K562 (cell line): ENCODE data around the gene MSTN. TPM values are rescaled to one million over a fixed set of nuclear protein-coding genes. Genes with fewer than 3 reads are reported as not detected.

Experiments used
- ATAC-seq: fragments of 200-7000 bp; cut with Tn5 transposase; 3 replicates; pipeline ENCODE4 v1.9.1; 2020; ENCODE audit warnings: moderate library complexity
- BruUV-seq: library from RNA; stranded (reverse); fragments of 400-500 nt; replicated peaks from 2 replicates; lab custom pipeline; 2021; lab: Mats Ljungman, UMichigan
- CTCF ChIA-PET: fragments of 300-600 bp; formaldehyde crosslinking; extraction: SDS; loops from one replicate; lab custom pipeline; 2021; ENCODE audit warnings: low intra/inter-chr PET ratio; lab: Yijun Ruan, JAX
- POLR2A ChIA-PET: fragments of 300-600, 350-650 bp; sonication (Branson Sonifier 250); formaldehyde crosslinking; extraction: SDS; loops from one replicate; lab custom pipeline; 2021; ENCODE audit warnings: antibody characterized with exemption, inconsistent platforms; lab: Yijun Ruan, JAX
- DNase-seq, 4 experiments: peaks; one replicate each; pipeline versions ENCODE4 v3.0.0 to v3.0.0-alpha.2; 2011 to 2018; ENCODE audit warnings: low spot score in 3 of 4, mixed read lengths in 3 of 4; ENCODE audit errors: extremely low read depth in 1 of 4
- FAIRE-seq: peaks from 2 replicates; lab custom pipeline; 2011; peaks lifted over from hg19 to GRCh38; lab: Jason Lieb, UNC
- H2AFZ ChIP-seq: 2 replicates; pipeline ENCODE4 v1.6.0; 2011; ENCODE audit warnings: low read depth, low read length, control low read depth, inconsistent platforms
- H3K27ac ChIP-seq: fragments of 200-600 bp; 3 replicates; pipeline ENCODE4 v1.8.0; 2011; ENCODE audit warnings: low read depth, mild to moderate bottlenecking, control low read depth, inconsistent platforms, low read length, moderate library complexity, mixed read lengths; ENCODE audit errors: extremely low read depth
- H3K27me3 ChIP-seq, 2 experiments: fragments of 300-600 bp in 1 of 2; 2 replicates in 1 of 2; 3 replicates in 1 of 2; pipeline versions ENCODE4 v1.6.0 to v1.8.0; 2011; ENCODE audit warnings: inconsistent platforms in 2 of 2, low read length in 2 of 2, mild to moderate bottlenecking in 1 of 2, mixed read lengths in 1 of 2, moderate library complexity in 1 of 2; ENCODE audit not compliant: control insufficient read depth in 2 of 2, insufficient read depth in 2 of 2
- H3K36me3 ChIP-seq: fragments of 300-600 bp; 3 replicates; pipeline ENCODE4 v1.8.0; 2011; ENCODE audit warnings: mild to moderate bottlenecking, low read length, inconsistent platforms; ENCODE audit not compliant: control insufficient read depth, insufficient read depth
- H3K4me1 ChIP-seq, 2 experiments: fragments of 200-600 bp in 1 of 2; replicated peaks in 1 of 2; 2 replicates in 1 of 2; 3 replicates in 1 of 2; pipeline versions ENCODE4 v1.5.1 to v1.8.0; 2011; ENCODE audit warnings: inconsistent platforms in 2 of 2, low read length in 2 of 2, mild to moderate bottlenecking in 1 of 2, mixed read lengths in 1 of 2, moderate library complexity in 1 of 2; ENCODE audit not compliant: control insufficient read depth in 2 of 2, insufficient read depth in 2 of 2
- H3K4me2 ChIP-seq: 2 replicates; pipeline ENCODE4 v1.6.1; 2011; ENCODE audit warnings: low read length, control low read depth, inconsistent platforms, mixed read lengths; ENCODE audit not compliant: insufficient read depth
- H3K4me3 ChIP-seq: fragments of 200-600 bp; sonication (generic), shearing (Covaris generic); 2 replicates; pipeline ENCODE4 v1.5.1; 2016; ENCODE audit warnings: control low read depth, inconsistent platforms
- H3K79me2 ChIP-seq: fragments of 200-600 bp; 3 replicates; pipeline ENCODE4 v1.8.0; 2011; ENCODE audit warnings: low read length, inconsistent platforms; ENCODE audit not compliant: control insufficient read depth, insufficient read depth
- H3K9ac ChIP-seq, 2 experiments: 2 replicates each; pipeline versions ENCODE4 v1.6.0 to v1.6.1; 2011; ENCODE audit warnings: low read depth in 2 of 2, low read length in 2 of 2, control low read depth in 1 of 2, inconsistent platforms in 1 of 2, mild to moderate bottlenecking in 1 of 2, mixed read lengths in 1 of 2; ENCODE audit not compliant: insufficient read depth in 1 of 2
- H3K9me1 ChIP-seq: one replicate; pipeline ENCODE4 v1.6.0; 2011; ENCODE audit warnings: inconsistent platforms, mild to moderate bottlenecking, low read length, moderate library complexity; ENCODE audit not compliant: control insufficient read depth, insufficient read depth
- H3K9me3 ChIP-seq: replicated peaks from 2 replicates; pipeline ENCODE4 v1.5.1; 2011; ENCODE audit warnings: low read depth, low read length, inconsistent platforms; ENCODE audit not compliant: control insufficient read depth, insufficient read depth
- H4K20me1 ChIP-seq: replicated peaks from 2 replicates; pipeline ENCODE4 v1.6.1; 2011; ENCODE audit warnings: low read length, inconsistent platforms, mixed read lengths; ENCODE audit not compliant: control insufficient read depth, insufficient read depth
- MED1 ChIP-seq: sonication (generic); formaldehyde crosslinking; IDR thresholded peaks from 2 replicates; pipeline ENCODE4 v1.8.1; 2023; ENCODE audit warnings: missing genetic modification reagents, borderline replicate concordance
- MEIS2 ChIP-seq: fragments of 450-650 bp; IDR thresholded peaks from 2 replicates; pipeline ENCODE4 v1.6.1; 2014; ENCODE audit warnings: mild to moderate bottlenecking; ENCODE audit not compliant: partially characterized antibody
- PKNOX1 ChIP-seq: fragments of 450-650 bp; IDR thresholded peaks from 2 replicates; pipeline ENCODE4 v1.6.1; 2016
- ZBTB33 ChIP-seq: sonication (generic); formaldehyde crosslinking; IDR thresholded peaks from 2 replicates; pipeline ENCODE4 v1.8.1; 2023; ENCODE audit warnings: mild to moderate bottlenecking, missing genetic modification reagents
- ZC3H4 ChIP-seq: sonication (generic); formaldehyde crosslinking; IDR thresholded peaks from 2 replicates; pipeline ENCODE4 v1.9.0; 2021; ENCODE audit warnings: missing genetic modification reagents, borderline replicate concordance
- ZFPM2 ChIP-seq: fragments of 250-450 bp; sonication (Bioruptor Pico); IDR thresholded peaks from 2 replicates; pipeline ENCODE4 v1.5.1; 2022; ENCODE audit warnings: mild to moderate bottlenecking
- ZNF277 ChIP-seq: fragments of 250-450 bp; sonication (Bioruptor Pico); IDR thresholded peaks from 2 replicates; pipeline ENCODE4 v1.8.0; 2022; ENCODE audit warnings: inconsistent platforms, mild to moderate bottlenecking, moderate library complexity, borderline replicate concordance
- ZNF408 ChIP-seq: fragments of 250-450 bp; sonication (Bioruptor Pico); IDR thresholded peaks from 2 replicates; pipeline ENCODE4 v1.4.0; 2020; ENCODE audit warnings: low read depth, mild to moderate bottlenecking, moderate library complexity
- WGBS: fragments of 100-300 bp; shearing (Covaris generic); methylation state at CpG from one replicate; pipeline ENCODE4 v1.1.6; 2016; ENCODE audit warnings: low coverage, mixed read lengths; ENCODE audit not compliant: insufficient coverage; ENCODE audit errors: missing lambda C conversion rate; 5-methylcytosine and 5-hydroxymethylcytosine counted together
- in situ Hi-C: fragments of 300-500 bp; cut with MboI; formaldehyde crosslinking; loops from 4 replicates; pipeline ENCODE4 v1.15.0; 2018; ENCODE audit warnings: inconsistent platforms, mixed read lengths
- intact Hi-C: fragments of 100-400 bp; cut with micrococcal nuclease; formaldehyde crosslinking; loops from 2 replicates; pipeline ENCODE4 v1.14.2; 2022
- polyA plus RNA-seq, 8 experiments: library from polyadenylated mRNA; depleted of rRNA in 4 of 8; stranded (reverse) in 5 of 8; unstranded in 3 of 8; fragments of >200 nt; fragmentation: Nextera tagmentation in 2 of 8; fragmentation: Illumina TruSeq in 1 of 8; extraction: Ambion mirVana in 2 of 8; extraction: Trizol in 1 of 8; gene quantifications; 2 replicates each; pipeline versions ENCODE4 v1.2.1 to v1.2.3, GENCODE V29; 2011 to 2014; ENCODE audit warnings: inconsistent platforms in 1 of 8, missing spikeins in 1 of 8
- total RNA-seq, 7 experiments: library from RNA; depleted of rRNA in 6 of 7; stranded (reverse); fragments of >200 nt in 6 of 7; fragmentation: Illumina TruSeq in 2 of 7; extraction: Trizol in 2 of 7; gene quantifications; 2 replicates each; pipeline versions ENCODE4 v1.2.1 to v1.2.3, GENCODE V29; 2011 to 2021; ENCODE audit warnings: low replicate concordance in 1 of 7
- TF ChIP-seq, protein P1 (sequence below), 2 experiments: IDR thresholded peaks in 1 of 2; conservative IDR thresholded peaks in 1 of 2; 2 replicates each; pipeline ENCODE4 v1.6.1; 2016; ENCODE audit warnings: low read depth in 2 of 2, mild to moderate bottlenecking in 1 of 2, missing compliant biosample characterization in 1 of 2, missing genetic modification characterization in 1 of 2, moderate library complexity in 1 of 2
- TF ChIP-seq, protein P2 (sequence below), 2 experiments: fragments of 450-650 bp; conservative IDR thresholded peaks; 2 replicates each; pipeline ENCODE4 v1.6.1; 2017; ENCODE audit warnings: mild to moderate bottlenecking in 2 of 2, moderate library complexity in 2 of 2

Gene MSTN
- total and polyA plus RNA-seq, 9 of the 15 experiments (the other 6 are each of a cell fraction or from before 2014, with no cell fraction given) = not detected

DNA sequence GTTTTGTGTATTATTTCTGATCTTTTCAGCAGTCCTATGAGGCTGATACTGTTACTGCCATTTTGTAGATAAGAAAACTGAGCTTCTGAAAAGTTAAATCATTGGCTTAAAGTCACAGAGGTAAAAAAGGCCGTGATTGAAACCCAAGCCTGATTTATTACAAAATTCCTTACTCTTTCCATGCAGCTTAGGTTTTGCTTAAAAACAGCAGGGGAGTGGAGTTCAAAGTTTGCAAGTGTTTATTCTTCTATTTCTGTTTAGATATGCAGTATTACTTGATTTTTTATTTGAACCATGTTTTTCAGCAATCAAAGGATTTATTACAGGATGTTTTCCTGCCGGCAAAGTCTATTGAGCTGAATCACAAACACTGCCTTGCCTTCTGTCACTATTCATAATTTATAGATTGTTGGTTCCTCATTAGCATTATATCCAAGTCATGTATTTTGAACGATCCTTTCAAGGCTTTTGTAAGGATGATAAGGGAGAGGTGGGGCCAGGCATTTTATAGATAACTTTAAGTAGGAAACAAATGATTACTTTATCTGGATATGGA lies 31.9 kb upstream of the MSTN start:
- POLR2A ChIA-PET = interaction anchor here (0.6 kb wide), 1 partner anchor 11 kb away, joined by 3 read pairs; no protein-coding TSS in a partner anchor
- no peaks in the 10 kb centered on the region for H3K9me3 ChIP-seq
- BruUV-seq = no TSS peak

More for the DNA sequence above, 31.9 kb upstream of the MSTN start:
- Histone ChIP-seq H3K27me3 (no peaks in the 10 kb centered on the region), H3K4me2 (no peak overlapping the region), H3K4me1 (no peaks in the 10 kb centered on the region; a peak in 3 of 5 replicates), H3K9me1 (no peaks in the 10 kb centered on the region), H2AFZ (no peak overlapping the region), H3K9ac (no peak overlapping the region), H3K36me3 (no peaks in the 10 kb centered on the region), H3K79me2 (no peaks in the 10 kb centered on the region), H3K4me3 (no peak overlapping the region), H3K27ac (no peak overlapping the region), H4K20me1 (no peaks in the 10 kb centered on the region)
- FAIRE-seq = no peak
- intact Hi-C loops (loop anchor here (10.0 kb wide), 1 partner anchor 710 kb away; no protein-coding TSS in a partner anchor), in situ Hi-C loops (loop anchor here (5.0 to 10.0 kb wide), 2 partner anchors 183 to 590 kb away; no protein-coding TSS in a partner anchor)
- no peak for ATAC-seq
- WGBS = 22% methylated on average over 3 of the region's 3 CpGs
- DNase-seq = no peak
- TF ChIP-seq ZFPM2 (CRISPR knock-in tag) = no peak
- no peak for TF ChIP-seq ZNF408 (CRISPR knock-in tag)
- TF ChIP-seq, protein P1, sequence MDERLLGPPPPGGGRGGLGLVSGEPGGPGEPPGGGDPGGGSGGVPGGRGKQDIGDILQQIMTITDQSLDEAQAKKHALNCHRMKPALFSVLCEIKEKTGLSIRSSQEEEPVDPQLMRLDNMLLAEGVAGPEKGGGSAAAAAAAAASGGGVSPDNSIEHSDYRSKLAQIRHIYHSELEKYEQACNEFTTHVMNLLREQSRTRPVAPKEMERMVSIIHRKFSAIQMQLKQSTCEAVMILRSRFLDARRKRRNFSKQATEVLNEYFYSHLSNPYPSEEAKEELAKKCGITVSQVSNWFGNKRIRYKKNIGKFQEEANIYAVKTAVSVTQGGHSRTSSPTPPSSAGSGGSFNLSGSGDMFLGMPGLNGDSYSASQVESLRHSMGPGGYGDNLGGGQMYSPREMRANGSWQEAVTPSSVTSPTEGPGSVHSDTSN (CRISPR knock-in tag; IDR thresholded peaks at IDR 0.05; ENCODE audit: low read depth) = no peak
- TF ChIP-seq, protein P1 (tag; conservative IDR thresholded peaks at IDR 0.05; ENCODE audit: low read depth) = peak; percentile 77
- no peak for TF ChIP-seq ZNF277
- TF ChIP-seq, protein P2, sequence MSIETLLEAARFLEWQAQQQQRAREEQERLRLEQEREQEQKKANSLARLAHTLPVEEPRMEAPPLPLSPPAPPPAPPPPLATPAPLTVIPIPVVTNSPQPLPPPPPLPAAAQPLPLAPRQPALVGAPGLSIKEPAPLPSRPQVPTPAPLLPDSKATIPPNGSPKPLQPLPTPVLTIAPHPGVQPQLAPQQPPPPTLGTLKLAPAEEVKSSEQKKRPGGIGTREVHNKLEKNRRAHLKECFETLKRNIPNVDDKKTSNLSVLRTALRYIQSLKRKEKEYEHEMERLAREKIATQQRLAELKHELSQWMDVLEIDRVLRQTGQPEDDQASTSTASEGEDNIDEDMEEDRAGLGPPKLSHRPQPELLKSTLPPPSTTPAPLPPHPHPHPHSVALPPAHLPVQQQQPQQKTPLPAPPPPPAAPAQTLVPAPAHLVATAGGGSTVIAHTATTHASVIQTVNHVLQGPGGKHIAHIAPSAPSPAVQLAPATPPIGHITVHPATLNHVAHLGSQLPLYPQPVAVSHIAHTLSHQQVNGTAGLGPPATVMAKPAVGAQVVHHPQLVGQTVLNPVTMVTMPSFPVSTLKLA (conservative IDR thresholded peaks at IDR 0.05) = no peak
- no peak for TF ChIP-seq MED1 (CRISPR knock-in tag)
- TF ChIP-seq PKNOX1 = peak; percentile 65
- no peak for TF ChIP-seq ZC3H4 (CRISPR knock-in tag)
- no peak for TF ChIP-seq ZBTB33 (CRISPR knock-in tag)
- peak; percentile 68 for TF ChIP-seq MEIS2
- CTCF ChIA-PET = no interaction called here
